Mucosa of descending colon (tissue), 3 donors: ENCODE results near the gene PRMT5. TPM values are rescaled to one million over a fixed set of nuclear protein-coding genes. Genes with fewer than 3 reads are reported as not detected.
"Not testable (repeated sequence)": the region's sequence is repeated elsewhere in the genome, so short reads cannot be mapped to it uniquely, and the experiment has no call there.

Experiments
- ATAC-seq: fragments of 200-7000 bp; cut with Tn5 transposase; one replicate; pipeline ENCODE4 v1.9.1; 2020; ENCODE audit warnings: mild to moderate bottlenecking, moderate library complexity
- DNase-seq, 3 donors: peaks; one replicate each; pipeline ENCODE4 v3.0.0-alpha.2; 2020
- H3K36me3 ChIP-seq: fragments of 200-600 bp; one replicate; pipeline ENCODE4 v1.8.0; 2021; ENCODE audit warnings: low read depth, mild to moderate bottlenecking
- H3K4me1 ChIP-seq: fragments of 200-600 bp; one replicate; pipeline ENCODE4 v1.8.0; 2021; ENCODE audit warnings: low read depth, mild to moderate bottlenecking
- H3K4me3 ChIP-seq: fragments of 200-600 bp; one replicate; pipeline ENCODE4 v1.8.0; 2021; ENCODE audit warnings: mild to moderate bottlenecking
- H3K9me3 ChIP-seq: fragments of 200-600 bp; one replicate; pipeline ENCODE4 v1.8.0; 2021; ENCODE audit warnings: mild to moderate bottlenecking
- CTCF ChIP-seq: fragments of 200-600 bp; IDR thresholded peaks from one replicate; pipeline ENCODE4 v1.8.0; 2022; ENCODE audit warnings: antibody characterized with exemption, mild to moderate bottlenecking
- intact Hi-C, 2 donors: fragments of 100-400 bp; cut with DNase I in 1 of 2; cut with micrococcal nuclease in 1 of 2; formaldehyde crosslinking; loops; one replicate each; pipeline versions ENCODE4 v1.11.0 to v1.11.1; 2022; cut with DNase I, micrococcal nuclease
- total RNA-seq, 3 donors: library from RNA; stranded (reverse); fragmentation: NEBNext Ultra II Directional in 2 of 3; extraction: Animal tissue kit (Norgen Biotek cat#: 25700) in 2 of 3; gene quantifications; one replicate each; pipeline versions ENCODE4 v1.2.1 to v1.2.4, GENCODE V29; 2021 to 2023
- donor health status: DM: no; HTN: no; CAD: no; lungs with moderate emphysema.
- donor health status: DM: no; HTN: no; CAD: no.
- donor health status: DM: no; HTN: yes; CAD: no.

Gene PRMT5
- total RNA-seq, 3 donors from 2014 or later: 47.7 to 55.1 (median 50.2) TPM

- ATAC-seq: no peak
- Histone ChIP-seq H3K9me3 (no peaks in the 10 kb centered on the region), H3K4me3 (no peak overlapping the region), H3K36me3 (no peaks in the 10 kb centered on the region), H3K4me1 (no peaks in the 10 kb centered on the region)
- intact Hi-C loops: no loop called here
- no peak for TF ChIP-seq CTCF
- no peak for DNase-seq
Observed at GRCh38 chr14:22962061-22962676, 33.0 kb upstream of the PRMT5 start.

- DNase-seq (peak in 1 of 3 donors; percentile 27), ATAC-seq (peak; percentile 15)
- peak overlapping the region; percentile 65 for H3K4me3 ChIP-seq
- intact Hi-C loops: no loop called here
- TF ChIP-seq CTCF: no peak
- no peaks in the 10 kb centered on the region for H3K36me3 ChIP-seq
- no peaks in the 10 kb centered on the region for H3K9me3 ChIP-seq
- peaks cover 12% of the 10 kb centered on the region for H3K4me1 ChIP-seq
Observed at GRCh38 chr14:22955702-22956569, 26.8 kb upstream of the PRMT5 start.

- H3K4me1 ChIP-seq: peaks cover 12% of the 10 kb centered on the region
- no peak for DNase-seq
- intact Hi-C loops: no loop called here
- no peak for ATAC-seq
- H3K4me3 ChIP-seq: no peak overlapping the region
- TF ChIP-seq CTCF: no peak
- H3K9me3 ChIP-seq: no peaks in the 10 kb centered on the region
- H3K36me3 ChIP-seq: no peaks in the 10 kb centered on the region
Observed at GRCh38 chr14:22952418-22952817, 23.2 kb upstream of the PRMT5 start.

- intact Hi-C loops, ATAC-seq, H3K4me3 ChIP-seq, H3K36me3 ChIP-seq, DNase-seq, H3K9me3 ChIP-seq: not testable (repeated sequence)
- peaks cover 12% of the 10 kb centered on the region for H3K4me1 ChIP-seq
Observed at GRCh38 chr14:22951795-22952194, 22.6 kb upstream of the PRMT5 start.

GRCh38 chr14:22945642-22946041 lies 16.5 kb upstream of the PRMT5 start:
- no peaks in the 10 kb centered on the region for H3K9me3 ChIP-seq
- no peaks in the 10 kb centered on the region for H3K4me1 ChIP-seq
- no peaks in the 10 kb centered on the region for H3K36me3 ChIP-seq
- no peak overlapping the region for H3K4me3 ChIP-seq
- no peak for ATAC-seq
- intact Hi-C loops: no loop called here
- DNase-seq: no peak
- TF ChIP-seq CTCF: no peak

- DNase-seq (no peak), ATAC-seq (no peak)
- intact Hi-C loops: no loop called here
- H3K36me3 ChIP-seq: no peaks in the 10 kb centered on the region
- no peak for TF ChIP-seq CTCF
- no peak overlapping the region for H3K4me3 ChIP-seq
- no peaks in the 10 kb centered on the region for H3K9me3 ChIP-seq
- no peaks in the 10 kb centered on the region for H3K4me1 ChIP-seq
Observed at GRCh38 chr14:22939684-22940083, 10.5 kb upstream of the PRMT5 start.
